ENCODE data around the gene STARD7.
"Not testable (repeated sequence)": the region's sequence is repeated elsewhere in the genome, so short reads cannot be mapped to it uniquely, and the experiment has no call there.

The STARD7 gene

GRCh38 chr2:96208143-96209010, at the start of gene STARD7:
STARD7 (minus strand) TSS chr2:96208827; CDS start chr2:96208434, 393 bp downstream.
- Histone ChIP-seq H3K27me3 (ENCODE audit: low read depth, low read length) (no peaks in the 10 kb centered on the region), H2AFZ (ENCODE audit: low read depth, low read length) (peak within 1 kb of the TSS; percentile 12), H3K9me3 (ENCODE audit: insufficient read depth, low read length) (no peaks in the 10 kb centered on the region), H3K4me1 (ENCODE audit: low read length) (peaks cover 36% of the 10 kb centered on the region), H3K4me3 (ENCODE audit: low read length) (peak within 1 kb of the TSS; percentile 81), H3K9ac (ENCODE audit: low read length) (peak within 1 kb of the TSS; percentile 76), H3K36me3 (replicated peaks; ENCODE audit: low read depth, low read length) (peaks cover 11% of the 10 kb centered on the region), H3K4me2 (ENCODE audit: low read length) (peak within 1 kb of the TSS; percentile 85), H4K20me1 (ENCODE audit: insufficient read depth, low read length) (peaks cover 43% of the 10 kb centered on the region), H3K79me2 (ENCODE audit: low read length) (peaks cover 65% of the 10 kb centered on the region), H3K27ac (ENCODE audit: low read length) (peak within 1 kb of the TSS; percentile 83)
- no peak for TF ChIP-seq CTCF (IDR thresholded peaks at IDR 0.05; ENCODE audit: low read depth, low read length)
- no peak for TF ChIP-seq EZH2phosphoT487 (IDR thresholded peaks at IDR 0.05; ENCODE audit: low read depth)

GRCh38 chr2:96257744-96258143, 49.1 kb upstream of the STARD7 start:
- H3K4me1 ChIP-seq (ENCODE audit: low read length); H3K4me3 ChIP-seq (ENCODE audit: low read length); H3K27ac ChIP-seq (ENCODE audit: low read length); H3K4me2 ChIP-seq (ENCODE audit: low read length); H3K27me3 ChIP-seq (ENCODE audit: low read depth, low read length); H3K9me3 ChIP-seq (ENCODE audit: insufficient read depth, low read length); H2AFZ ChIP-seq (ENCODE audit: low read depth, low read length); H3K9ac ChIP-seq (ENCODE audit: low read length): not testable (repeated sequence)
- Histone ChIP-seq H4K20me1 (ENCODE audit: insufficient read depth, low read length) (peaks cover 15% of the 10 kb centered on the region), H3K79me2 (ENCODE audit: low read length) (peaks cover 16% of the 10 kb centered on the region), H3K36me3 (replicated peaks; ENCODE audit: low read depth, low read length) (peaks cover 18% of the 10 kb centered on the region)

- H3K27me3 ChIP-seq (ENCODE audit: low read depth, low read length), result no peaks in the 10 kb centered on the region
- H3K9me3 ChIP-seq (ENCODE audit: insufficient read depth, low read length), result no peaks in the 10 kb centered on the region
- peak overlapping the region; percentile 44 for H3K4me2 ChIP-seq (ENCODE audit: low read length)
- no peak overlapping the region for H3K9ac ChIP-seq (ENCODE audit: low read length)
- TF ChIP-seq CTCF (IDR thresholded peaks at IDR 0.05; ENCODE audit: low read depth, low read length) (no peak), EZH2phosphoT487 (IDR thresholded peaks at IDR 0.05; ENCODE audit: low read depth) (no peak)
- H3K27ac ChIP-seq (ENCODE audit: low read length), result 0 out of 2 replicates have a peak overlapping the region, but pooled peaks have one; percentile 20
- peaks cover 18% of the 10 kb centered on the region for H3K36me3 ChIP-seq (replicated peaks; ENCODE audit: low read depth, low read length)
- no peak overlapping the region for H2AFZ ChIP-seq (ENCODE audit: low read depth, low read length)
- peaks cover 15% of the 10 kb centered on the region for H4K20me1 ChIP-seq (ENCODE audit: insufficient read depth, low read length)
- H3K79me2 ChIP-seq (ENCODE audit: low read length), result peaks cover 16% of the 10 kb centered on the region
- H3K4me3 ChIP-seq (ENCODE audit: low read length), result no peak overlapping the region
- H3K4me1 ChIP-seq (ENCODE audit: low read length), result peaks cover 5% of the 10 kb centered on the region
Observed at GRCh38 chr2:96256611-96257113, 48.0 kb upstream of the STARD7 start.

GRCh38 chr2:96254571-96254970, 45.9 kb upstream of the STARD7 start:
- no peak overlapping the region for H3K4me2 ChIP-seq (ENCODE audit: low read length)
- H3K36me3 ChIP-seq (replicated peaks; ENCODE audit: low read depth, low read length), result peaks cover 14% of the 10 kb centered on the region
- H3K9me3 ChIP-seq (ENCODE audit: insufficient read depth, low read length), result no peaks in the 10 kb centered on the region
- no peak overlapping the region for H3K27ac ChIP-seq (ENCODE audit: low read length)
- H3K9ac ChIP-seq (ENCODE audit: low read length), result no peak overlapping the region
- peaks cover 5% of the 10 kb centered on the region for H3K4me1 ChIP-seq (ENCODE audit: low read length)
- no peaks in the 10 kb centered on the region for H3K27me3 ChIP-seq (ENCODE audit: low read depth, low read length)
- no peak overlapping the region for H3K4me3 ChIP-seq (ENCODE audit: low read length)
- no peak for TF ChIP-seq CTCF (IDR thresholded peaks at IDR 0.05; ENCODE audit: low read depth, low read length)
- TF ChIP-seq EZH2phosphoT487 (IDR thresholded peaks at IDR 0.05; ENCODE audit: low read depth), result no peak
- peaks cover 14% of the 10 kb centered on the region for H3K79me2 ChIP-seq (ENCODE audit: low read length)
- no peak overlapping the region for H2AFZ ChIP-seq (ENCODE audit: low read depth, low read length)
- H4K20me1 ChIP-seq (ENCODE audit: insufficient read depth, low read length), result peaks cover 9% of the 10 kb centered on the region

All from OCI-LY3 (cell line).